ENCODE results near the gene SNX11. TPM values are rescaled to one million over a fixed set of nuclear protein-coding genes. Genes with fewer than 3 reads are reported as not detected.

Gene SNX11
- total RNA-seq, 4 donors from 2014 or later: 9.5 to 19.8 (median 15.0) TPM

DNA sequence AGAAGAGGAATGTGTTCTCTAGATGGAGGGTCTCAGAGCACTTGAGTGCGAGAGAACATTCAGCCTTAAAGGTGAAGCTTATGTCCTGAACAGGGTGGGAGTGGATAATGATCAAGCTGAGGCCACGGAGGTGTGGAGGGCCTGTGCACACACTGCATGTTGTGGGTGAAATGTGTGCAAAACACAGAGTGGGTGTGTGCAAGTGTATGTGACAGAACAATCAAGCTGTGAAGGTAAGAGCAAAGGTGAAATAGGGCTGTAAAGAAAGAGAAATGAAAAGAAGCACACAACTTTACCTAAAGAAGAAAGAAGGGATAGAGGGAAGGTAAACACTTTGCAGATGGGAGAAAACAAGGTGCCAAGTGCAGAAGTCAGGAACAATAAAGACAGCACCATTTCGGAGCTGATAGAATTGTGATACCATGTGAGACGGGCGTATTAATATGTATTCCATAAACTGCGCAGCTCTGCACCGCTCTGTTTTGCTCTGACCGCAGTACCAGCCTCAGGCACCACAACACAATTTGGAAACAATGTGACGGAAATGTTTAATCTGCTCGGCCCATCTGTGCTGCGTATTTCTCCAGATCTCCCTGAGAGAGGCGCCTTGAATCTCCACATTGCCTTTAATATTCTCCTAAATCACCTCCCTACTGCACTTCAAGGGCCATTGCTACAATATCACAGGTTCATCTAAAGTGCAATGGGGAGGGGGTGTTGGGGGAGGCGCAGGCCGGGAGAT, 40.6 kb downstream of the SNX11 start:
- no peak overlapping the region for H3K4me3 ChIP-seq
- no peaks in the 10 kb centered on the region for H3K27me3 ChIP-seq
- H3K27ac ChIP-seq: no peak overlapping the region
- DNase-seq: no peak
- no peaks in the 10 kb centered on the region for H3K4me1 ChIP-seq
- TF ChIP-seq POLR2A (IDR thresholded peaks at IDR 0.05): no peak
- TF ChIP-seq, protein P1, sequence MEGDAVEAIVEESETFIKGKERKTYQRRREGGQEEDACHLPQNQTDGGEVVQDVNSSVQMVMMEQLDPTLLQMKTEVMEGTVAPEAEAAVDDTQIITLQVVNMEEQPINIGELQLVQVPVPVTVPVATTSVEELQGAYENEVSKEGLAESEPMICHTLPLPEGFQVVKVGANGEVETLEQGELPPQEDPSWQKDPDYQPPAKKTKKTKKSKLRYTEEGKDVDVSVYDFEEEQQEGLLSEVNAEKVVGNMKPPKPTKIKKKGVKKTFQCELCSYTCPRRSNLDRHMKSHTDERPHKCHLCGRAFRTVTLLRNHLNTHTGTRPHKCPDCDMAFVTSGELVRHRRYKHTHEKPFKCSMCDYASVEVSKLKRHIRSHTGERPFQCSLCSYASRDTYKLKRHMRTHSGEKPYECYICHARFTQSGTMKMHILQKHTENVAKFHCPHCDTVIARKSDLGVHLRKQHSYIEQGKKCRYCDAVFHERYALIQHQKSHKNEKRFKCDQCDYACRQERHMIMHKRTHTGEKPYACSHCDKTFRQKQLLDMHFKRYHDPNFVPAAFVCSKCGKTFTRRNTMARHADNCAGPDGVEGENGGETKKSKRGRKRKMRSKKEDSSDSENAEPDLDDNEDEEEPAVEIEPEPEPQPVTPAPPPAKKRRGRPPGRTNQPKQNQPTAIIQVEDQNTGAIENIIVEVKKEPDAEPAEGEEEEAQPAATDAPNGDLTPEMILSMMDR (IDR thresholded peaks at IDR 0.05): no peak
- no peaks in the 10 kb centered on the region for H3K9me3 ChIP-seq
- H3K36me3 ChIP-seq: no peaks in the 10 kb centered on the region

DNA sequence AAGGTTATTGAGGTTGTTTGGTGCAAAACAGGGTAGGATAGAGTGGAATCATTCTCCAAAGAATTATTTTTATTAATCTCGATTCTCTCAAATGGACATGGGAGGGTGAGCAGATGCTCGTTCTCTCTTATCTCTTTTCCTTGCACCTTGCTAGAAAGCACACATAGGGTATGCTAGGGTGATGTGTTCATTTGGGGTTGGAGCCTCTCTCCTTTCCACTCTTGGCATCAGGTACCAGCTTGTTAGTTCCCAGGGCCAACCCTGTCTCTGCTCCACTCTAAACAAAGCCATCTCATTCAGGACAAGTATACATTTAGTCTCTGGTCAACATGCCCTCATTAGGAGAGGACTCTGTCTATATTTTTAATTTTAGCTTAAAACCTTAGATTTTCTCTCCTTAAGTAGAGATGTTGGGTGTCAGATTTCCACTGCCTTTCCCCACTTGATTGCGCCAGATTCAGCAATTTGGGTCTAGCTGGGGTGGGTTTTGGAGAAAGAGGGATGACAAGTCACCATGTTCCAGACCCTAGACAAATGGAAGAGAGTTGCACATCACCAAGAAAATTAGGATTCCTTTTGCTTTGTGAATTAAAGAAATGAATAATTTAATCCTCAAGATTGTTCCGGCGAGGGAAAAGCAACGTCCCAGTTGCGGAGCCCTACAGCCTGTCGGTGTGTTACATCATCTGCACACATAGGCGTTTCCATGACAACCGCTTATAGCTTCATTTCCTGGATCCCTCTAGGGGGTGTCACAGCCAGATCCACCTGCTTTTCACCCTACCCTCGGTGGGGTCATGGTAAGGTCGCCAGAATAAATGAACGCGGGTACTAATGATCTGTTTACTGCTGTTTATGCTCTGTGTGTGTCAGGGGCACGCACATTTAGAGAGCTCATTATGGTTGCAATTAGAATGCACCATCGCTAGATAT, 41.6 kb downstream of the SNX11 start:
- no peaks in the 10 kb centered on the region for H3K36me3 ChIP-seq
- H3K9me3 ChIP-seq: no peaks in the 10 kb centered on the region
- H3K27me3 ChIP-seq: no peaks in the 10 kb centered on the region
- TF ChIP-seq POLR2A (IDR thresholded peaks at IDR 0.05): no peak
- TF ChIP-seq, protein P1 (IDR thresholded peaks at IDR 0.05): no peak
- H3K27ac ChIP-seq: no peak overlapping the region
- H3K4me3 ChIP-seq: no peak overlapping the region
- DNase-seq: no peak
- no peaks in the 10 kb centered on the region for H3K4me1 ChIP-seq

DNA sequence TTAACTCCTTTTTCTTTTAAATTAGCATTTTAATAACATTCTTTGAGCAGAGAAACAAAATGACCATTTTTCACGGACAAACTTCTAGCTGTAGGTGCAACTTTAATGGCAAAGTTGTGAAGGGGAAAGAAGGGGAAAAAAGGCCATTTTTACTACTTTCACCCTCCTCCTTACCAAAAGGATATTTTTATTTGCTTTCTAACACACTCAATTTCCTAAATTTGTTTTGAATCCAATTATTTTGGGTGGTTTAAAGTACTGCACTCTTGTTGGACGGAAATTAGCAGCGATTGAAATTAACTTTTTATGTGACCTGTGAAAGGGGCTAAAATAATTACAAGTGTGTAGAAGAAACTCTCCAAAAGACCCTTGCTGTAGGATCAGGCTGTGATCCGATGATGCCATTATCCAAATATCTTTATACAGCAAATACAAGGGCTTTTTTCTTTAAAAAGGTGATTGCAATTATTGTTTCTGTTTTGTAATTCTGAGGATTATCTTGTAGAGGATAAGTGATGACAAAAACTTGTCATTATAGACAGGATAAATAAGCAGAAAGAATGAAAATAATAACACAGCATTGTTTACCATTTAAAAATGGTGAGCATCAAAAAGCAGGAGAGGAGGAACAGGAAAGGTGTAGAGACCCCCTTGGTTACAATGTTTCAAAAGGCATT, 42.4 kb downstream of the SNX11 start:
- no peak overlapping the region for H3K27ac ChIP-seq

DNA sequence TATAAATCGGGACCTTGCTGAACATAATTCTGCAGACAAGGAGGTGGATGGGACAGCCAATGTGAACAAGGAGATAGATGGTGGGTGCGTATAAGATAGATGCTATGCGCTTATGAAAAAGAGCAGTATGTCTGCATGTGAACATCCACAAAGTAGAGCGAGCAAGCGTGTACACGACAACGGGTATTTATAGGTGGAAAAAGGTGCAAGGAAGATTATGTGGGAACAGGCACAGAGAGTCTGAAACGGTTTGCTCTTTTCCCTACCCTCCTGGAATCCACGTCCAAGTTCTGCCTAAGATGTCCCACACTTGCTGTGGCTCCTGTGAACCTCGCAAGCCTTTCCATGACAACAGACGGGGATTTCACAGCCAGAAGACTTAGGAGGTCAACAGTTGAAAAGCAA, 43.0 kb downstream of the SNX11 start:
- no peak for DNase-seq
- no peaks in the 10 kb centered on the region for H3K27me3 ChIP-seq
- H3K36me3 ChIP-seq: no peaks in the 10 kb centered on the region
- no peaks in the 10 kb centered on the region for H3K9me3 ChIP-seq
- no peak for TF ChIP-seq POLR2A (IDR thresholded peaks at IDR 0.05)
- TF ChIP-seq, protein P1 (IDR thresholded peaks at IDR 0.05): no peak
- no peaks in the 10 kb centered on the region for H3K4me1 ChIP-seq
- H3K4me3 ChIP-seq: no peak overlapping the region
- no peak overlapping the region for H3K27ac ChIP-seq

More for the DNA sequence above, 42.4 kb downstream of the SNX11 start:
- Histone ChIP-seq H3K27me3 (no peaks in the 10 kb centered on the region), H3K9me3 (no peaks in the 10 kb centered on the region), H3K4me3 (no peak overlapping the region), H3K36me3 (no peaks in the 10 kb centered on the region), H3K4me1 (no peaks in the 10 kb centered on the region)
- TF ChIP-seq, protein P1 (IDR thresholded peaks at IDR 0.05): no peak
- no peak for TF ChIP-seq POLR2A (IDR thresholded peaks at IDR 0.05)
- DNase-seq: no peak

DNA sequence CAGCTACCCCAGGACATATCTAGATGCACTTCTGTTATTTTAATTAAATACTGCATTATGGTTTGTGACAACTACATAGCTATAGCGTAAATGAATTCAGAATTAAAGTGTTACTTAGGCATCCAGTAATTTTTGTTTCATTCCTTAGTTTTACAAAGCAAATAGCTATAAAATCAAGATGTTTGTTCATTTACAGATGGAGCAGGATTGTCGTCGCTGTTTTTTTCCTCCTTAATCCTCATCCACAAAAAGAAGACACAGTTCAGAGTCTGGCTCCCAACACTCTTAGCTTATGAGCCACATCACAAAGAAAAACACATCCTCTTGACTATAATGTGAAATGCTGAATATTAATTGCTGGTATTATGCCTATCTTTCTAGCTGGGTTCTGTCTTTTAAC, 43.7 kb downstream of the SNX11 start:
- H3K36me3 ChIP-seq: no peaks in the 10 kb centered on the region
- TF ChIP-seq, protein P1 (IDR thresholded peaks at IDR 0.05): no peak
- TF ChIP-seq POLR2A (IDR thresholded peaks at IDR 0.05): no peak
- H3K4me3 ChIP-seq: no peak overlapping the region
- no peaks in the 10 kb centered on the region for H3K27me3 ChIP-seq
- no peaks in the 10 kb centered on the region for H3K9me3 ChIP-seq
- no peak overlapping the region for H3K27ac ChIP-seq
- no peaks in the 10 kb centered on the region for H3K4me1 ChIP-seq
- no peak for DNase-seq
